ENCODE measurements around the gene IFNB1. TPM values are rescaled to one million over a fixed set of nuclear protein-coding genes. Genes with fewer than 3 reads are reported as not detected.

Gene IFNB1
- total RNA-seq, result not detected in 2 replicates
- long read RNA-seq, result 0 reads

GRCh38 chr9:21077781-21078180 lies at the start of gene IFNB1:
Gene IFNB1 (minus strand): TSS chr9:21077942. CDS start chr9:21077869, 73 bp downstream.
- H3K4me3 Mint-ChIP-seq, result no peak within 1 kb of the TSS
- no peak within 1 kb of the TSS for H3K27ac Mint-ChIP-seq (ENCODE audit: unreplicated experiment)
- no peaks in the 10 kb centered on the region for H3K27me3 Mint-ChIP-seq (ENCODE audit: low read depth)
- peaks cover 6% of the 10 kb centered on the region for H3K9me3 Mint-ChIP-seq
- H3K4me1 Mint-ChIP-seq, result peaks cover 23% of the 10 kb centered on the region
- no peak for DNase-seq (ENCODE audit: low read depth, low spot score)
- no peaks in the 10 kb centered on the region for H3K36me3 Mint-ChIP-seq (ENCODE audit: low read depth)
- TF ChIP-seq CTCF (conservative IDR thresholded peaks at IDR 0.05), result no peak

GRCh38 chr9:21121595-21122251 lies 44.0 kb upstream of the IFNB1 start:
- Mint-ChIP-seq H3K36me3 (ENCODE audit: low read depth) (no peaks in the 10 kb centered on the region), H3K27ac (ENCODE audit: unreplicated experiment) (no peak overlapping the region), H3K9me3 (no peaks in the 10 kb centered on the region), H3K4me3 (no peak overlapping the region), H3K27me3 (ENCODE audit: low read depth) (no peaks in the 10 kb centered on the region), H3K4me1 (peaks cover 7% of the 10 kb centered on the region)
- no peak for DNase-seq (ENCODE audit: low read depth, low spot score)
- no peak for TF ChIP-seq CTCF (conservative IDR thresholded peaks at IDR 0.05)

- Mint-ChIP-seq H3K9me3 (no peaks in the 10 kb centered on the region), H3K36me3 (ENCODE audit: low read depth) (no peaks in the 10 kb centered on the region), H3K27ac (ENCODE audit: unreplicated experiment) (no peak overlapping the region), H3K27me3 (ENCODE audit: low read depth) (no peaks in the 10 kb centered on the region), H3K4me3 (no peak overlapping the region), H3K4me1 (peaks cover 7% of the 10 kb centered on the region)
- no peak for DNase-seq (ENCODE audit: low read depth, low spot score)
- TF ChIP-seq CTCF (conservative IDR thresholded peaks at IDR 0.05), result no peak
Measured at GRCh38 chr9:21121079-21121478, 43.3 kb upstream of the IFNB1 start.

GRCh38 chr9:21119093-21119770 lies 41.5 kb upstream of the IFNB1 start:
- Mint-ChIP-seq H3K4me3 (no peak overlapping the region), H3K4me1 (peaks cover 7% of the 10 kb centered on the region), H3K36me3 (ENCODE audit: low read depth) (no peaks in the 10 kb centered on the region), H3K27ac (ENCODE audit: unreplicated experiment) (no peak overlapping the region), H3K9me3 (no peaks in the 10 kb centered on the region), H3K27me3 (ENCODE audit: low read depth) (no peaks in the 10 kb centered on the region)
- TF ChIP-seq CTCF (conservative IDR thresholded peaks at IDR 0.05), result no peak
- DNase-seq (ENCODE audit: low read depth, low spot score), result no peak

- H3K36me3 Mint-ChIP-seq (ENCODE audit: low read depth), result no peaks in the 10 kb centered on the region
- no peak overlapping the region for H3K4me3 Mint-ChIP-seq
- no peak for DNase-seq (ENCODE audit: low read depth, low spot score)
- H3K9me3 Mint-ChIP-seq, result no peaks in the 10 kb centered on the region
- no peak for TF ChIP-seq CTCF (conservative IDR thresholded peaks at IDR 0.05)
- no peak overlapping the region for H3K27ac Mint-ChIP-seq (ENCODE audit: unreplicated experiment)
- H3K4me1 Mint-ChIP-seq, result peaks cover 5% of the 10 kb centered on the region
- H3K27me3 Mint-ChIP-seq (ENCODE audit: low read depth), result no peaks in the 10 kb centered on the region
Measured at GRCh38 chr9:21114311-21114710, 36.6 kb upstream of the IFNB1 start.
